NCI-H128 (cell line): ENCODE data around the gene TSPAN13.
"Not testable (repeated sequence)": the region's sequence is repeated elsewhere in the genome, so short reads cannot be mapped to it uniquely, and the experiment has no call there.

ENCODE experiments used
- DNase-seq: peaks from one replicate; lab custom pipeline; 2025; ENCODE audit not compliant: unreplicated experiment; lab: John Stamatoyannopoulos, UW

The TSPAN13 gene

DNA sequence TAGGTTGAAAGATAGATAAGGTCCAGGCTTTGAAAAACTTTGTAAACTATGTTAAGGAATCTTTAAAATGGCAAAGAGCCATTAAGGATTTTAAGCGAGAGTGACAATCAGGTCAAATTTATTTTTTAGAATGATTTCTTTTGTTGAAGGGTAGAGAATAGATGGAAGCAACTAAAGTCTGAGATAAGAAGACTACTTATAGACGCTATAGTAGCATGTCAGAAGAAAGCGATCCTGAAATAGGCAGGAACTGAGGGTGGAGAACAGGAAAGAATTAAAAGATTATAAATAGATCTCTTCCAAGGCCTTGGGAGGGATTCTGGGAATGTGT, 13.0 kb upstream of the TSPAN13 start:
- no peak for DNase-seq

DNA sequence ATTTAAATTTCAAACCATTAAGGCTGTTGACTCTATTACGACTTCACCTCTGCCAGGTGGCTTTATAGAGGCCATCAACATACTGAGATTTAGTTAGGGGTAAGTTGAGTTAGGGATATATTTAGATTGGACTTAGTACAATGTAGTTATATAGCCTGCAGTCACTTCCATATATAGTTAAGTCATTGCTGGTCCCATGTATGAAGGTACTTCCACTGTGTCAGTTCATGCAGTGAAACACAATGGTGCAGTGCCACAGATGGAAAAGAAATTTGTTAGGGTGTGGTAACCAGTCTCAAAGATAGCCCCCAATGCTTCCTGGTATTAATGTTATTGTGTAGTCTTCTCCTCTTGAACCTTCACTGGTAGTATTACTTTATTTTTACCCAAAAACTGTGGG, 12.6 kb upstream of the TSPAN13 start:
- no peak for DNase-seq

DNA sequence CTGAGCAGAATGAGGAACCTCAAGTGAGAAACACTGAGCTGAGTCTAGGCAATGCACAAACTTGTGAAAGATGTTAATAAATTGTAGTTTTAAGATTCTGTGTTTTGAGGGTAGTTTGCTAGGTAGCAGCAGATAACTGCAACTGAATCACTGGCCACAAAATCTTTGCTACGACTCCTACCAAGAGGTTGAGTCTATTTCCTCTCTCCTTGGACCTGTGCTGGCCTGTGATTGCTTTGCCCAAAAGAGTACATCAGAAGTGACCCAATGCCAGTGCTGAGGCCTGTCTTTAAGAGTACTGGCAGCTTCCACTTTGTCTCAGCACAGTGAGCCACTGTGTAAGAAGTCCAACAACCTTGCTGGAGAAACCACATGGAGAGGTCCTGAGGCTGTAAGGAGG, 11.9 kb upstream of the TSPAN13 start:
- no peak for DNase-seq

DNA sequence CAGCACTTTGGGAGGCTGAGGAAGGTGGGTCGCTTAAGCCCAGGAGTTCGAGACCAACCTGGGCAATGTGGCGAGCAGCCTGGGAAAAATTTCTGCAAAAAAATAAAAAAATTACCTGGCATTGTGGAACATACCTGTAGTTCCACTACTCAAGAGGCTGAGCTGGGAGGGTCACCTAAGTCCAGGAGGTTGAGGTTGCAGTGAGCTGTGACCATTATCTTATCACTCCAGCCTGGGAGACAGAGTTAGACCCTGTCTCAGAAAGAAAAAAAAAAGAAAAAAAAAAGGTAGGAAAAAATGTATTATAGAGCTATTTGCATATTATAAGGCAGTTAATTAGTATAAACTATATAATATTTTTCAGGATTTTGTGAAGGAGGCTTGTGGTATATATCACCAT, 11.0 kb upstream of the TSPAN13 start:
- no peak for DNase-seq

DNA sequence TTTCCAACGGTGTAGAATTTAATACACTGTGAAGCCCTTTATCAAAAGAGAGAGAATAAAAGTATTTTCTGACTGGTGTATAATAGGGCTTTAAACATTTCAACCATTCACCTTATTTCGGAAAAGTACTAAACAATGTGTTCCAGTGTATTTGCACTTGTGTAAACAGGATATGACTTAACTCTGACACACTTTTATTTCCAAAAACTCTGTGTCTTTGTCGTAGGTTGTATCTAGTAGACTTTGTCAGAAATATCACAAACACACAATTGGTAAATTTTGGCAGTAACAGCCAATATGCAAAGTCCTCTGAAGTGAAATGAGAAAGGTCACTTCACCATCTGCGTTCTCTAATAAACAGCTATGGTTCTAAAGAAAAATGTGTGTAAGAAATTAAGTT, 10.3 kb upstream of the TSPAN13 start:
- DNase-seq: no peak

DNA sequence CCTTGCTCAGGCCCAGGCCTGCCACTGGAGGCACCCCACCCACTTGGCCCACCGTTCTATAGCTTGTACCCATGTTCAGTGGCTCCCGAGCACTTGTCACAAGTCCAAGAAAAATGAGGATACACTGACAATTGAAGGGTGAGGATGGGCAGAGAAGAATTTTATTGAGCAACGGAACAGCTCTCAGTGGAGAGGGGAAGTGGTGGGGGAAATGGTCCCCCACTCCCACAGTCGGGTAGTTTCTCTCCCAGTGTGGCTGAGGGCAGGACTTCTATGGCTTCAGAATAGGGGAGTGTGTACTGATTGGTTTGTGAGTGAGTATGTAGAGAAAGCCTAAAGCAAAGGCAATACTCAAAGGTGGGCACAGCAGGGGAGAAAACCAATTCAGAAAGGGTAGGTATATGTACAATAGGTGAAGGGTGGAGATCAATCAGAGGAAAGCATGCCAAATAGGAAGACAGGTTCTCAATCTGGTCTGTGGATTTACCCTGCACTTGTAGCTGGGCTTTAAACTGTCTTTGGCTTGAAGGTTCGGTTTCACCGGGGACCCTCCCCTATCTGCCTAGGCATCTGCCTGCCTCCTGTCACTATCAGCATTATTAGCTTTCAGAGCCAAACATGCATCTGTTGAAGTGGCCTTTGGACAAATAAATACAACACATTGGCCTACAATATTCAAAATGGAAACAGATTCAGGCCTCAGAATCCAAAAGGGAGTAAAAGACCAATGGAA, 8.9 kb upstream of the TSPAN13 start:
- DNase-seq: no peak

DNA sequence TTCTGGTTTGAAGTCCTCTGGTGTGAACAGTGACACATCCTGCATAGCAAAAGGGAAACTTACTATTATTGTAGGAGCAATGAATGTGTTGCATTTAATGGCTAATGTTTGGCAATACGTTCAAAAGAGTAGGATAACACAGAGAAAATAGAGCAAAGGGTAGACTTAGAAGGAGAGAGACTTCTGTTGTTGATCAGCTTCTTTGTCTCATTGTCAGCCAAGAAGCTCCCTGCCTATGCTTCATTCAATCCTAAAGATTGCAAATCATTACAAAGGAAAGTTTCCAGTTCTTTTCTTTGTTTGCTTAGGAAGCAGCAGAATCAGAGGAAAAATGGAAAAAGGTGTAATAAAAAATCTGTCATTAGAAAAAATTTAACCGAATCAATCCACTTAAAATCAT, 7.9 kb upstream of the TSPAN13 start:
- DNase-seq: no peak

DNA sequence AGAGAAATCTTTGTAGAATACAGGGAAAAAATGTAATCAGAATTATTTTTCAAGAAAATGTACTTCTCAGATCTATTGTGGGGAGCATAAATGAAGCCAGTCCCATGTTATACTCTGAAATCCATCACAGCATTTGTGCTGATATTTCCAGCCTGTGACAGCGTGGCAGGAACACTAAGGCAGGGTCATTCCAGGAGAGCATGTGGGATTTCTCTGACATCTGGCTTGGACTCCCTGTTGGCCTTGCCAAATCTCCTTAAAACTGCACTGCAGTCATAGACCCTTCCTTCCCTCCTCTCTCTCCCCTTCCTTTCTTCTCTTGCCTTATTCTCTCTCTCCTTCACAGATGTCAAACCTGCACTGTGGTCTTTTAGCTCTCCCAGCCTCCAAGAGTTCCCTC, 6.5 kb upstream of the TSPAN13 start:
- no peak for DNase-seq

DNA sequence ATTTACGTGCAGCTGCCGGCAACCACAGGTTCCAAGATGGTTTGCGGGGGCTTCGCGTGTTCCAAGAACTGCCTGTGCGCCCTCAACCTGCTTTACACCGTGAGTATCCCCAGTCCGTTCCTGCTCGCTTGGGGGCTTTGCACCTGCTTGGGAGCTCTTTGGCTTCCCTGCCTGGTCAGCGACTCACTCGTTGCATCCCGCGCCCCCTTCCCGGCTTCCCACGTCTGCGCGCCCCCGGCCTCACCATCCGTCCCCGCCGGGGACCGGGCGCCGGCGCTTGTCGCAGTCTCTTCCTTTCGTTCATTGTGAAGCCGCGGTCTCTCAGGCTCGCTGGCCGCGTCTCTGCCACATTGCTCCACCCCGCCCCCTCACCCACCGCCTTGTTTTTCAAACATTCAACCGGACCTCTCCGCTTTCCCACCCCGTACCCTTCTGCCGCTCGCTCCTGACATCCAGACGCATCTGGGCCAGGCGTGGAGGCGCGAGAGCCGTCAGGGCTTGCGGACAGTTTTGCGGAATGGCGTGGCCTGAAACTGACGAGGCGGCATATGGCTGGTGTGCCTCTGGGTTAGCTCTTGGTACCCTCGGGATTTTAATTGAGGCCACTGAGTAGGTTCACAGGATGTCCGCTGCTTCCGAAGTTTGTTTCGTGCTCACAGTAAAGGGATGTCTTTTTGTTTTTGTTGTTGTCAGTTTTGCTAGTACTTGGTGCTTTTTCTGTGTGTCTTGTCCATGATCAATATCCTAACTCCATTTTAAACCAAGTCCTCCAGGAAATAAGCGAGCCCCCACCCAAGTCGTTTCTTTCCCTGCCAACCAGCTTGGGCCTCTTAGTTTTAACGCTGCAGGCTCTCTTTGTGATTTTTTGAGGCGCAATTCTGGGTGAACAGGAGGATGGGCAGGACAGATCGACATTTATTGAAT, 639 bp downstream of the TSPAN13 start:
- no peak for DNase-seq

DNA sequence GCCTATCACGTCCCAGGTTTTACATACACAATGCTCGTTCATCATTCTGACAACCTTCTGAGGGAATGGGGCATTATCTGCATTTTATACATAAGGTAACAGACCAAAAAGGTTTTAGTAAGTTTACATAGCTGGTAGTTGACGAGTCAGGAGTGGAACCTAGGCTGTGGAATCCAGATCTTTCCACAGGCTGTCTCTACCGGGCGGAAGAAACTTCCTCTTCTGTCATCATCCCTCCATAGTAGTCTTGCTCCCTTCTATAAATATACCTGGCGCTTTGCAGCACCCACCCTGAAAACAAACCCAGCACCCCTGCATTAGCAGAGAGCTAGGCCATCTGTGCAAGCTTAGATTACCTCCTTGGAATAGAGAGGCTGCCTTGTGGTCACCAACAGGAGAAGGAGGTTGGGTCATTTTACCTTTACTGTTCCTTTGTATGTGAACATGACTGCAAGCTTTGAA, 1.3 kb downstream of the TSPAN13 start:
- DNase-seq: no peak

DNA sequence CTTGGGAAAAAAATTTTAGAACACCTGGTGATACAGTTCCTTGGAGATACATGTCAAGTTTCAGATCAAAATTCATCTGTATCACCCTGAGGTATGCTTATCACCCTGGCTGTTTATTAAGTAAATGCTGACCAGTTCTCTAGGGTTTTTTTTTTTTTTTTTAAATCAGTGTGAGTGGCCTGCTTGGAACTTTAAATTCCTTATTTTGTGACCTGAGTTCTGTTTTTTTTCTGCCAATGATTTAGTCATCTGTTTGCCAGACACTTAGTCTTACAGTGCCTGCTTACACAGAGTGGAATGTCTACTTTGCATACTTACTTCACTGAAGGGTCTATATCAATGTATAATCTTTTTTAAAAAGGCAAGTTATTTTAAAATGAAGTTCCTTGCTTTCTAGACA, 1.8 kb downstream of the TSPAN13 start:
- no peak for DNase-seq

DNA sequence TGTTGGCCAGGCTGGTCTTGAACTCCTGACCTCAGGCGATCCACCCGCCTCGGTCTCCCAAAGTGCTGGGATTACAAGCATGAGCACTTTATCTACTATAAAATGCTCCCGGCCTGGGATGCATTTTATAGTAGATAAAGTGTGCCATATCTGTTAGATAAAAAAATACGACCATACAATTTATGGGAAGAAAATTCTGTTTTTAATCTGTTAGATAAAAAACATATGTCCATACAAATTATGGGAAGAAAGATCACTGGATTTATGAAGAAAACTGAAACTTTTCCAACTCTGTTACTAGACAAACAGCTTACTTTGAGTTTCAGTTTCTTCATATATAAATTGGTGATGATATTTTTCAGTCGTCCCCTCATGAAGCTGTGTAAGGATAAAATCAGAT, 4.5 kb downstream of the TSPAN13 start:
- DNase-seq: no peak

DNA sequence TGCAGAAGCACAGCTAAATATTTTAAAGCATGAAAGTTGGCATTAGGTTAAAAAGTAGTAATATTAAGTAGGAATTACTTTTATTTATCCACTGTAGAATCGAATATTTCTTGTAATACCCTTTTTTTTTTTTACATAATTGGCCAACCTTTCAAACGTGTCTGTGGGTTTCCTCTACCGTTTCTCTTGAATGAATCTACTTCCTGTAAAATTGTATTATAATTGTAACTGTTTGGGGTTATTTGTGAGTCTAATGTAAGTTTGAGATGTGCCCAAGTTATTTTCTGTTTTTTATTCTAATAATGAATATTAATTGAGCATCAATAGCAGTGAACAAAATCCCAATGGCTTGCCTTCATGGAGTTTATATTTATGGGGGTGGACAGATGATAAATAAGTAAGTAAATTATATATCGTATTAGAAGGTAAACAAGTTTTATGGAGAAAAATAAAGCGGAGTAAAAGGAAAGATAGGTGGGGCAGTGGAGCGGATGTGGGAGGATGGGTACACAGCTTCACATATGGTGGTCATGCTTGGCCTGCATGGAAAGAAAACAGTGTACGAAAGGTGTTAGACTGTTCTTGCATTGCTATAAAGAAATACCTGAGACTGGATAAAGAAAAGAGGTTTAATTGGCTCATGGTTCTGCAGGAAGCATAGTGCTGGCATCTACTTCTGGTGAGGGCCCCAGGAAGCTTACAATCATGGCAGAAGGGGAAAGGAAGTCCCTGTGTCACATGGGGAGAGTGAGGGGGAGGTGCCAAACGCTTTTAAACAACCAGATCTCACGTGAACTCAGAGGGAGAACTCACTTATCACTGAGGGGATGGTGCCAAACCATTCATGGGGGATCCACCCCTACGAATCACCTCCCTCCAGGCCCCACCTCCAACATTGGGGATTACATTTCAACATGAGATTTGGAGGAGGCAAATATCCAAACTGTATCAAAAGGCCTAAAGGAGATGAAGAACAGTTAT, 5.4 kb downstream of the TSPAN13 start:
- no peak for DNase-seq

DNA sequence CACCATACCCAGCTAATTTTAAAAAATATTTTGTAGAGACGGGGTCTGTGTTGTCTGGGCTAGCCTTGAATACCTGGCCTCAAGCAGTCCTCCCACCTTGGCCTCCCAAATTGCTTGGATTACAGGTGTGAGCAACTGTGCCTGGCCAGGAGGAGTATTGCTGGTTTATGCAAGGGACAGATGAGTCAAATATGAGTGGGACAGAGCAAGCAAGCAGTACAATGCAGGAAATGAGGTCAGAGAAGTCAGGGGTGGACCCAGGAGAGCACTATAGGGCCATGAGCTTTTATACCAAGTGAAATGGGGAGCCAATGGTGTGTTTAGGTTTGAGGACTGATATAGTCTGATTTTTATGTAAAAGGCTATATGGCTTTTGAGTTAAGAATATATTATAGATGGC, 6.3 kb downstream of the TSPAN13 start:
- DNase-seq: no peak

DNA sequence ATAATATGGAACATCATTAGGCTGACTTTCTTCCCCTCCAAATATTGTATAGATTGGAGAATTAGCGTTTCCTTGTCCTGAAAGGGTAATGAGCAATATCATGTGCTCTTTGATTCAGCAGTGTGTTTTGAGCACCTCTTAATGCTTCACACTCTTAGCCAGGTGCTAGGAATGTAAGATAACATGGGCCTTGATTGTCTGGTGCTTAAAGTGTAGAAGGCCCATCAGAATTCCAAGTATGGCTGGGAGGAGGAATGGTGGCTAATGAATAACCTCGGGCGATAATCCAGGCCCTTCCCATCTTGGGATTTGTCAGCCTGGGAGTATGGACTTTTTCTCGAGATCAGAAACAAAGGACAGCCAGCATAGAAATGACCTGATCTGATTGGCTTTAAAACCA, 8.6 kb downstream of the TSPAN13 start:
- DNase-seq: no peak

DNA sequence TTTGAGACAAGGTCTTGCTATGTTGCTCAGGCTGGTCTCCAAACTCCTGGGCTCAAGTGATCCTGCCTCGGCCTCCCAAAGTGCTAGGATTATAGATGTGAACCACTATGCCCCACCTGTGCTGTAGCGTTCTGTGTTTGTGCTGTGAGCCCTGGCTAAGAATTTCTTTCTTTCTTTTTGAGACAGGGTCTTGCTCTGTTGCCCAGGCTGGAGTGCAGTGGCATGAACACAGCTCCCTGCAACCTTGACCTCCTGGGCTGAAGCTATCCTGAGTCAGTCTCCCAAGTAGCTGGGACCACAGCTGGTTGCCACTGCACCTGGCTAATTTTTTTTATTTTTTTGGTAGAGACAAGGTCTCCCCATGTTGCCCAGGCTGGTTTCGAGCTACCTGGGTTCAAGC, 11.4 kb downstream of the TSPAN13 start:
- no peak for DNase-seq

DNA sequence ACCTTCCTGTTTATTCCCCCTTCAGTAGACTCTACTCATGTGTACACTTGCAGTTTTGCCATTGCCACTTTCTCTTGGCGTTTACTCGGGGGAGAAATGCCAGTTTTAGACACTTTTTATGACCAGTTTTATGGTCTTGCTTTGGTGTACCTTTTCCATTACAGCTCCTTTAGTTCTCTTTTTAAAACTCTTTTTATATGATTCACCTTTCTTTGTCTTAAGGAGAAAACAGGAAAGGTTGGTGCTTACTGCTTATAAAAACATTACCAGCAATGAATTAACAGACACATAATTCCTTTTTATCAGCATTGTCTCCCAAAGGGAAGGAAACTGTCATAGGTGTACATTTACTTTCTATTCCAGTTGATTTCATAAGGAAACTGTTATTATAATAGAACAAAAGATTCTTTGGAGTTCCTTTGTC, 11.9 kb downstream of the TSPAN13 start:
- DNase-seq: no peak

DNA sequence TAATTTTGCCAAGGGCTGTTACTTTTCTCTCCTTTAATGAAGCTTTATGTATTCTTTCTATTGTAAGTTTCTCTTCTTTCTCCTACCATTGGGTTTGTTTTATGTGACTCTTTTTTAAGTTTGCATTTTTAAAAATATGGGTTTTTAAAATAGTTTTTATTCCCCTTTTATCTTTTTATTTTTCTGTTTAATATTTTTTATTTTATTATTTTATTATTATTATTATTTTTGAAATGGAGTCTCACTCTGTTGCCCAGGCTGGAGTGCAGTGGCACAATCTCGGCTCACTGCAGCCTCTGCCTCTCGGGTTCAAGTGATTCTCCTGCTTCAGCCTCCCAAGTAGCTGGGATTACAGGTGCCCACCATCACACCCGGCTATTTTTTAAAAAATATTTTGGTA, 16.4 kb downstream of the TSPAN13 start:
- DNase-seq: not testable (repeated sequence)

DNA sequence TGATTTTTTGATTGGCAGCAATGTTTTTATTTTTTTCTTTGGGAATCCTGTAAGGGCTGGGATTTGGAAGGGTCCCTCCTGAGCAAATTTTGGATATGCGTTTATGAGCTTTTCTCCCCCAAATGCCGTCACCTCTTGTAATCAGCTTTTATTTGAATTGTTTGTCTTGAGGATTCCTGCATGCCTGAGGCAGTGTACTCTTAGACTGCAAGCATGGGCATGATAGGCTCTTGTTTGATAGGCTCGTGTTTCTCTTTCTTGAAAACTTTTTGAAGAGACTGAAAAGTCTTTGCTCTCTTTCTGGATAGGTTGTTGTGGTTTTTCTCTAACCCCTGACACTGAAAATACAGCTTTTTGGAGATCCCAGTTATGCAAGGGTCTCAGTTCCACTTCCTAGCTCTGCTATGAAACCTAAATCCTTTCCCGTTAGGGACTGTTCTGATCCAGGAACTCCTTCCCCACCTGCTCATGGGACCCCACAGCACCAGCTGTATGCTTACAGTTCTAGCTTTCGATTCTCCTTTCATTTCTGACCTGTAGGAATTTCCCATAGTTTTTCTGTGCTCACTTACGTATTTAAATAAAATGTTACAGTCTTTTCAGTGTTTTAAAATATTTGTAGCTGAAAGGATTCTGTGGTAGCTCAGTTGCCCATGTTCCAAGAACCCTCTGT, 17.2 kb downstream of the TSPAN13 start:
- no peak for DNase-seq

DNA sequence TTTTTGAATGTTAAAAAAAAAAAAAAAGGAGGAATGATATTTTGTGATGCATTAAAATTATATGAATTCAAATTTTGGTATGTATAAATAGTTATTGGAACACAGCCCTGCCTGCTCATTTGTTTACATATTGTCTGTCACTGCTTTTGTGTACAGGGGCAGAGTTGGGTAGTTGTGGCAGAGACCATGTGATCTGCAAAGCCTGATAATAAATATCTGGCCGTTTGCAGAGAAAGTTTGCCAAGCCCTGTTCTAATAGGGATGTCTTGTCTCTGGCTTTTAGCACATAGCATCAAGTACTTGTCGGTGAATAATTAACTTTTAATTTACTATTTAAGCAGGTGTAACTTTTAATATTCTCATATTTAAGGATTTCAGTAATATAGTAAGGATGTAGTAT, 19.8 kb downstream of the TSPAN13 start:
- no peak for DNase-seq

DNA sequence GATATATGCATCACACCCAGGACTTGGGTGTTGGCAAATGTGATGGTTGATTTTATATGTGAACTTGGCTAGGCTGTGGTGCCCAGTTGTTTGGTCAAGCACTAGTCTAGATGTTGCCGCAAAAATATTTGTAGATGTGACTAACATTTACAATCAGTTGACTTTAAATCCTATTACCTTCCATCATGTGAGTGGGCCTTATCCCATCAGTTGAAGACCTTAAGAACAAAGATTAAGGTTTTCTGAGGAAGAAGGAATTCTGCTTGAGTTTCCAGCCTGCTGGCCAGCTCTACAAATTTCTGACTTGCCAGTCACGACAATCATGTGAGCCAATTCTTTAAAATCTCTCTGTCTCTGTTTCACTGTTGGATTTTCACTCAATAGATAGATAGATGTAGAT, 20.3 kb downstream of the TSPAN13 start:
- DNase-seq: no peak
